ENCODE results near the gene JAKMIP1.

The JAKMIP1 gene

GRCh38 chr4:6030679-6031078 lies 169.7 kb downstream of the JAKMIP1 start:
- Histone ChIP-seq H3K27ac (no peak overlapping the region), H3K36me3 (no peaks in the 10 kb centered on the region), H3K27me3 (ENCODE audit: insufficient read depth, low read depth, severe bottlenecking) (no peaks in the 10 kb centered on the region), H3K9me3 (ENCODE audit: severe bottlenecking) (no peaks in the 10 kb centered on the region), H3K4me3 (ENCODE audit: low read depth, low read length) (no peak overlapping the region)
- no peak for DNase-seq
- no peak for TF ChIP-seq CTCF (IDR thresholded peaks at IDR 0.05; ENCODE audit: low read depth, low read length)

- Histone ChIP-seq H3K4me3 (ENCODE audit: low read depth, low read length) (no peak overlapping the region), H3K9me3 (ENCODE audit: severe bottlenecking) (no peaks in the 10 kb centered on the region), H3K36me3 (no peaks in the 10 kb centered on the region), H3K27ac (no peak overlapping the region), H3K27me3 (ENCODE audit: insufficient read depth, low read depth, severe bottlenecking) (no peaks in the 10 kb centered on the region)
- no peak for TF ChIP-seq CTCF (IDR thresholded peaks at IDR 0.05; ENCODE audit: low read depth, low read length)
- DNase-seq: no peak
Measured at GRCh38 chr4:6029254-6029653, 171.1 kb downstream of the JAKMIP1 start.

- no peaks in the 10 kb centered on the region for H3K9me3 ChIP-seq (ENCODE audit: severe bottlenecking)
- no peaks in the 10 kb centered on the region for H3K27me3 ChIP-seq (ENCODE audit: insufficient read depth, low read depth, severe bottlenecking)
- no peak overlapping the region for H3K27ac ChIP-seq
- TF ChIP-seq CTCF (IDR thresholded peaks at IDR 0.05; ENCODE audit: low read depth, low read length): no peak
- H3K36me3 ChIP-seq: no peaks in the 10 kb centered on the region
- no peak overlapping the region for H3K4me3 ChIP-seq (ENCODE audit: low read depth, low read length)
- no peak for DNase-seq
Measured at GRCh38 chr4:6028168-6028567, 172.2 kb downstream of the JAKMIP1 start.

GRCh38 chr4:6027392-6027791 lies 173.0 kb downstream of the JAKMIP1 start:
- TF ChIP-seq CTCF (IDR thresholded peaks at IDR 0.05; ENCODE audit: low read depth, low read length): no peak
- Histone ChIP-seq H3K27me3 (ENCODE audit: insufficient read depth, low read depth, severe bottlenecking) (no peaks in the 10 kb centered on the region), H3K36me3 (no peaks in the 10 kb centered on the region), H3K9me3 (ENCODE audit: severe bottlenecking) (no peaks in the 10 kb centered on the region), H3K27ac (no peak overlapping the region), H3K4me3 (ENCODE audit: low read depth, low read length) (no peak overlapping the region)
- no peak for DNase-seq

GRCh38 chr4:6024313-6024960 lies 175.9 kb downstream of the JAKMIP1 start:
- DNase-seq: no peak
- H3K9me3 ChIP-seq (ENCODE audit: severe bottlenecking): no peaks in the 10 kb centered on the region
- H3K27me3 ChIP-seq (ENCODE audit: insufficient read depth, low read depth, severe bottlenecking): no peaks in the 10 kb centered on the region
- H3K27ac ChIP-seq: no peak overlapping the region
- H3K36me3 ChIP-seq: no peaks in the 10 kb centered on the region
- no peak overlapping the region for H3K4me3 ChIP-seq (ENCODE audit: low read depth, low read length)
- no peak for TF ChIP-seq CTCF (IDR thresholded peaks at IDR 0.05; ENCODE audit: low read depth, low read length)

GRCh38 chr4:6023731-6024130 lies 176.6 kb downstream of the JAKMIP1 start:
- H3K27ac ChIP-seq: no peak overlapping the region
- H3K9me3 ChIP-seq (ENCODE audit: severe bottlenecking): no peaks in the 10 kb centered on the region
- no peak overlapping the region for H3K4me3 ChIP-seq (ENCODE audit: low read depth, low read length)
- no peak for DNase-seq
- no peaks in the 10 kb centered on the region for H3K36me3 ChIP-seq
- no peak for TF ChIP-seq CTCF (IDR thresholded peaks at IDR 0.05; ENCODE audit: low read depth, low read length)
- no peaks in the 10 kb centered on the region for H3K27me3 ChIP-seq (ENCODE audit: insufficient read depth, low read depth, severe bottlenecking)
